MM.1S (cell line): ENCODE measurements around the gene HOXB3.

Experiments used
- DNase-seq: peaks from one replicate; pipeline ENCODE4 v3.0.0-alpha.2; 2015
- H2AFZ ChIP-seq: fragments of 300-600 bp; sonication (generic); 2 replicates; pipeline ENCODE4 v1.6.0; 2016; ENCODE audit warnings: antibody characterized with exemption, low read length
- H3F3A ChIP-seq: fragments of 300-600 bp; sonication (generic); 2 replicates; pipeline ENCODE4 v1.6.1; 2016; ENCODE audit warnings: mild to moderate bottlenecking, antibody characterized with exemption, low read length, moderate library complexity, mixed read lengths; ENCODE audit not compliant: insufficient read depth
- H3K27ac ChIP-seq: fragments of 300-600 bp; sonication (generic); 2 replicates; pipeline ENCODE4 v1.5.1; 2016; ENCODE audit warnings: mild to moderate bottlenecking, low read length
- H3K27me3 ChIP-seq: fragments of 300-600 bp; sonication (generic); replicated peaks from 2 replicates; pipeline ENCODE4 v1.6.0; 2016; ENCODE audit warnings: low read length; ENCODE audit not compliant: insufficient read depth
- H3K36me3 ChIP-seq: fragments of 300-600 bp; sonication (generic); replicated peaks from 2 replicates; pipeline ENCODE4 v1.6.1; 2016; ENCODE audit warnings: mild to moderate bottlenecking, low read length, mixed read lengths; ENCODE audit not compliant: insufficient read depth
- H3K4me1 ChIP-seq: fragments of 300-600 bp; sonication (generic); 2 replicates; pipeline ENCODE4 v1.6.1; 2016; ENCODE audit warnings: low read length, mixed read lengths
- H3K4me2 ChIP-seq: fragments of 300-600 bp; sonication (generic); 2 replicates; pipeline ENCODE4 v1.6.0; 2016; ENCODE audit warnings: low read depth, low read length
- H3K4me3 ChIP-seq: fragments of 300-600 bp; sonication (generic); 2 replicates; pipeline ENCODE4 v1.5.1; 2016; ENCODE audit warnings: low read length, mixed read lengths
- H3K79me2 ChIP-seq: fragments of 300-600 bp; sonication (generic); 2 replicates; pipeline ENCODE4 v1.6.1; 2016; ENCODE audit warnings: mixed run types, low read length, mixed read lengths
- H3K9ac ChIP-seq: fragments of 300-600 bp; sonication (generic); 2 replicates; pipeline ENCODE4 v1.6.1; 2016; ENCODE audit warnings: low read length, mixed read lengths
- H3K9me2 ChIP-seq: fragments of 300-600 bp; sonication (generic); replicated peaks from 2 replicates; pipeline ENCODE4 v1.6.1; 2016; ENCODE audit warnings: mild to moderate bottlenecking, low read length, mixed read lengths; ENCODE audit not compliant: insufficient read depth
- H3K9me3 ChIP-seq: fragments of 300-600 bp; sonication (generic); replicated peaks from 2 replicates; pipeline ENCODE4 v1.6.1; 2016; ENCODE audit warnings: mild to moderate bottlenecking, low read length, mixed read lengths; ENCODE audit not compliant: insufficient read depth
- H4K20me1 ChIP-seq: fragments of 300-600 bp; sonication (generic); 2 replicates; pipeline ENCODE4 v1.6.1; 2016; ENCODE audit warnings: mild to moderate bottlenecking, low read length, moderate library complexity, mixed read lengths; ENCODE audit not compliant: insufficient read depth
- CTCF ChIP-seq: fragments of 300-600 bp; sonication (generic); IDR thresholded peaks from 2 replicates; pipeline ENCODE4 v1.5.1; 2016; ENCODE audit warnings: antibody characterized with exemption, low read length, mixed read lengths
- EZH2 ChIP-seq: fragments of 300-600 bp; sonication (generic); optimal IDR thresholded peaks from 2 replicates; pipeline ENCODE3; 2017; ENCODE audit warnings: low read depth, mild to moderate bottlenecking, antibody characterized with exemption, low read length, mixed read lengths
- EZH2phosphoT487 ChIP-seq: fragments of 300-600 bp; sonication (generic); IDR thresholded peaks from 2 replicates; pipeline ENCODE4 v1.6.1; 2018; ENCODE audit warnings: antibody characterized with exemption, low read length

Gene HOXB3

DNA sequence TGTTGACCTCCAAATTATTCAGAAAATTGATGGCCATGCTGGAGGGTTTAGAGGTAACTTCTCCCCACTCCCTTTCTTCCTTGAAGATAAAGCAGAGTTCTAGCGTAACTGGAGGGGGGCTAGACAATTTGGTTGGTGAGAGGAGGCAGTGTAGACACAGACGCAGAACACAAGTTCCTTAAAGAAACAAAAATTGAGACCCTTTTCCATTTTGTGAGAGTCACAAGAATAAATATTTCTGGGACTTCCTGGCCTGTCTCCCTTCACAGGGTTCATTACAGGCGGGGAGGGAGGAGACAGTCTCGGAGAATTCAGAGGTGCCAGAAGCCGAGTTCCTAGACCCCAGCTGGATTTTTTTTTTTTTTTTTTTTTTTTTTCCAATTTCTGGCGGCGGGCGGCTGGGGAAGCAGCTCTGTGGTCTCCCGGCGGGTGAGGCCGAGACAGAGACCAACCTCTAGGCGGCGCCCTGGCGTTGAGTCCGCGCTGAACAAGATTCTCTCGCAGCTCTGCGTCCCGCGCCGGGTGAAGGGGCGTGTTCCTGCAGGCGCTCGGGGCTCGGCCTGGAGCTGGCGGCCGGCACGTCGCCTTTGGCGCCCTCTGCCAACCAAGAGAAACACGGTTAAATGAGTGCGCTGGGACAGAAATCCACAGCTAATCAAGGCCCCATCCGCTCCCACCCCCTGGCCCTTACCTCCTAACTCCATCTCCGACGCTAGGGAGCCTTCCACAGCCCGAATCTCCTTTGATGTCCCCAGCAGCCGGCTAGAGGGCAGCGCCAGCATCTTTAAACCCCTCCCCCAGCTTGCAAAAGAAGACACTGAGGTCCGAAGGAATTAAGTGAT, 46.4 kb upstream of the HOXB3 start:
- no peaks in the 10 kb centered on the region for H3K9me3 ChIP-seq
- TF ChIP-seq EZH2phosphoT487 = no peak
- TF ChIP-seq CTCF = peak; percentile 78
- TF ChIP-seq EZH2 = no peak
- H3K36me3 ChIP-seq = no peaks in the 10 kb centered on the region
- H2AFZ ChIP-seq = peak overlapping the region; percentile 65
- H3K4me3 ChIP-seq = no peak overlapping the region
- H3K9me2 ChIP-seq = no peaks in the 10 kb centered on the region
- H3K79me2 ChIP-seq = no peaks in the 10 kb centered on the region
- peak overlapping the region; percentile 65 for H3K4me2 ChIP-seq
- no peaks in the 10 kb centered on the region for H4K20me1 ChIP-seq
- peaks cover 4% of the 10 kb centered on the region; the same call in 1 of the 2 replicates for H3K4me1 ChIP-seq
- H3K9ac ChIP-seq = no peak overlapping the region; the same call in 1 of the 2 replicates
- H3K27me3 ChIP-seq = peaks cover 30% of the 10 kb centered on the region
- no peak overlapping the region for H3K27ac ChIP-seq
- DNase-seq = peak; percentile 96
- no peaks in the 10 kb centered on the region for H3F3A ChIP-seq

GRCh38 chr17:48634493-48635208, 44.6 kb upstream of the HOXB3 start:
- Histone ChIP-seq H3F3A (no peaks in the 10 kb centered on the region), H3K36me3 (no peaks in the 10 kb centered on the region), H3K4me3 (no peak overlapping the region), H3K4me1 (peaks cover 4% of the 10 kb centered on the region; the same call in 1 of the 2 replicates), H4K20me1 (no peaks in the 10 kb centered on the region), H3K9me3 (no peaks in the 10 kb centered on the region), H3K9me2 (no peaks in the 10 kb centered on the region), H3K79me2 (no peaks in the 10 kb centered on the region), H3K27ac (no peak overlapping the region), H3K4me2 (no peak overlapping the region), H3K27me3 (peaks cover 34% of the 10 kb centered on the region), H3K9ac (no peak overlapping the region), H2AFZ (no peak overlapping the region)
- DNase-seq = no peak
- TF ChIP-seq EZH2 = no peak
- TF ChIP-seq CTCF = no peak
- no peak for TF ChIP-seq EZH2phosphoT487

DNA sequence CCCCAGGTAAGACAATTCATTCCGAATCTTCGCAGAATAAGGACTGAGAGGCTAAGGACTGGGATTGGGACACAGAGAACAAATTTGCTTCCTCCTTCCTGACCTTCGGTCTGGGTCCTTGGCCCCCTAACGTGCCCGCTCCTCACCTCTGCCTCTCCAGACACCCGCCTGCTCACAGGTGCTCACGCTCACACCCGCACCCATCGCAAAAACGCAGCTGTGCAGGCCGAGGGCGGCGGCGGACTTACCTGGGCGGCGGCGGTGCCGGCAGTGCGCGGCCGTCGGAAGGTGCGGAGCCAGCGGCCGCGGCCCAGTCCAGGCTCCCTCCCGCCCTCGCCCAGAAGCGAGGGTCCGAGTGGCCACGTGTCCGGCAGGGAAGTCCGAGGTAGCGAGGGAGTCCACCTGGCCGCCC, 43.2 kb upstream of the HOXB3 start:
- H3K9ac ChIP-seq = no peak overlapping the region
- no peaks in the 10 kb centered on the region for H3F3A ChIP-seq
- TF ChIP-seq EZH2phosphoT487 (no peak), CTCF (no peak), EZH2 (no peak)
- H3K4me3 ChIP-seq = no peak overlapping the region
- no peaks in the 10 kb centered on the region for H3K36me3 ChIP-seq
- H2AFZ ChIP-seq = no peak overlapping the region
- no peak overlapping the region for H3K4me2 ChIP-seq
- no peaks in the 10 kb centered on the region for H3K9me2 ChIP-seq
- H3K79me2 ChIP-seq = no peaks in the 10 kb centered on the region
- H3K4me1 ChIP-seq = peaks cover 4% of the 10 kb centered on the region; the same call in 1 of the 2 replicates
- DNase-seq = no peak
- no peak overlapping the region for H3K27ac ChIP-seq
- no peaks in the 10 kb centered on the region for H4K20me1 ChIP-seq
- peaks cover 43% of the 10 kb centered on the region for H3K27me3 ChIP-seq
- no peaks in the 10 kb centered on the region for H3K9me3 ChIP-seq
